ENCODE data around the gene CERS5. TPM values are rescaled to one million over a fixed set of nuclear protein-coding genes. Genes with fewer than 3 reads are reported as not detected.

CERS5 gene
- total RNA-seq, 6 donors from 2014 or later: 21.0 to 40.4 (median 35.8) TPM

DNA sequence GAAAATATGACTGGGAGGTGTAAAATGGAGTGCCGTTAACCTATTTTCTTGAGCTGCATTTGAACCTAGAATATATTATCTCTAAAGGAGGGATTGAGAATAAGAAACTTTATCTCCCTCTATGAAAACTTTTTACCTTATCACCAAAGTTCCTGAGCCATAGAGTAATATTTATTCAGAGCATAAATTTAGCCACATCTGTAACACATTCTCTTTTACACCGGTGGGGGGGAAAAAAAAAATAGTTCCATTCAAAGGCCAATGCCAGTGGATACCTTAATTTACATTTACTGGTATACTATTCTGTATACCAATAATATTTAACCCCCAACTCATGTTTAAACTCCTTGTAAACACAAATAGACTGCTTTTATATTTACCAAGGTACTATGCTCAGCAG is 21.7 kb downstream of the CERS5 start:
- H3K4me3 ChIP-seq: no peak overlapping the region
- peaks cover 0 to 27% (median 5%) of the 10 kb centered on the region in 4 donors for H3K36me3 ChIP-seq
- H3K9me3 ChIP-seq: no peaks in the 10 kb centered on the region
- 75 to 89% methylated on average over 2 of the region's 2 CpGs for WGBS, 2 donors
- no peak for ATAC-seq (ENCODE audit: low FRiP score in 2 of 2)
- no peak for DNase-seq
- H3K27ac ChIP-seq: no peak overlapping the region
- H3K27me3 ChIP-seq: no peaks in the 10 kb centered on the region
- no peak for TF ChIP-seq POLR2AphosphoS5 (IDR thresholded peaks at IDR 0.05)
- TF ChIP-seq, protein P1, sequence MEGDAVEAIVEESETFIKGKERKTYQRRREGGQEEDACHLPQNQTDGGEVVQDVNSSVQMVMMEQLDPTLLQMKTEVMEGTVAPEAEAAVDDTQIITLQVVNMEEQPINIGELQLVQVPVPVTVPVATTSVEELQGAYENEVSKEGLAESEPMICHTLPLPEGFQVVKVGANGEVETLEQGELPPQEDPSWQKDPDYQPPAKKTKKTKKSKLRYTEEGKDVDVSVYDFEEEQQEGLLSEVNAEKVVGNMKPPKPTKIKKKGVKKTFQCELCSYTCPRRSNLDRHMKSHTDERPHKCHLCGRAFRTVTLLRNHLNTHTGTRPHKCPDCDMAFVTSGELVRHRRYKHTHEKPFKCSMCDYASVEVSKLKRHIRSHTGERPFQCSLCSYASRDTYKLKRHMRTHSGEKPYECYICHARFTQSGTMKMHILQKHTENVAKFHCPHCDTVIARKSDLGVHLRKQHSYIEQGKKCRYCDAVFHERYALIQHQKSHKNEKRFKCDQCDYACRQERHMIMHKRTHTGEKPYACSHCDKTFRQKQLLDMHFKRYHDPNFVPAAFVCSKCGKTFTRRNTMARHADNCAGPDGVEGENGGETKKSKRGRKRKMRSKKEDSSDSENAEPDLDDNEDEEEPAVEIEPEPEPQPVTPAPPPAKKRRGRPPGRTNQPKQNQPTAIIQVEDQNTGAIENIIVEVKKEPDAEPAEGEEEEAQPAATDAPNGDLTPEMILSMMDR (IDR thresholded peaks at IDR 0.05): no peak
- no peak for TF ChIP-seq EP300 (IDR thresholded peaks at IDR 0.05)
- TF ChIP-seq POLR2A (IDR thresholded peaks at IDR 0.05): no peak
- H3K4me1 ChIP-seq: peaks cover 0 to 9% (median 1%) of the 10 kb centered on the region in 4 donors

- TF ChIP-seq, protein P1 (IDR thresholded peaks at IDR 0.05): no peak
- TF ChIP-seq POLR2AphosphoS5 (IDR thresholded peaks at IDR 0.05) (no peak), POLR2A (IDR thresholded peaks at IDR 0.05) (no peak), EP300 (IDR thresholded peaks at IDR 0.05) (no peak)
- Histone ChIP-seq H3K4me1 (peaks cover 0 to 9% (median 1%) of the 10 kb centered on the region in 4 donors), H3K4me3 (no peak overlapping the region), H3K27me3 (no peaks in the 10 kb centered on the region), H3K9me3 (no peaks in the 10 kb centered on the region), H3K36me3 (peaks cover 0 to 41% (median 7%) of the 10 kb centered on the region in 4 donors), H3K27ac (peak overlapping the region in 1 of 4 donors; percentile 25)
- ATAC-seq (ENCODE audit: low FRiP score in 2 of 2) (no peak), DNase-seq (no peak)
- 60 to 71% methylated on average over 8 of the region's 8 CpGs for WGBS, 2 donors
Observed at GRCh38 chr12:50142993-50143392, 24.2 kb downstream of the CERS5 start.

GRCh38 chr12:50132505-50133135 is 34.5 kb downstream of the CERS5 start:
- DNase-seq (no peak), ATAC-seq (ENCODE audit: low FRiP score in 2 of 2) (no peak)
- Histone ChIP-seq H3K27me3 (no peaks in the 10 kb centered on the region), H3K4me3 (no peak overlapping the region), H3K9me3 (no peaks in the 10 kb centered on the region), H3K27ac (no peak overlapping the region), H3K4me1 (peaks cover 0 to 3% (median 0%) of the 10 kb centered on the region in 4 donors), H3K36me3 (peaks cover 4 to 94% (median 53%) of the 10 kb centered on the region in 4 donors)
- TF ChIP-seq POLR2A (IDR thresholded peaks at IDR 0.05): no peak
- TF ChIP-seq, protein P1 (IDR thresholded peaks at IDR 0.05): peak in 2 of 6 experiments; percentile 46 to 64
- TF ChIP-seq POLR2AphosphoS5 (IDR thresholded peaks at IDR 0.05): no peak
- WGBS, 2 donors: 75 to 95% methylated on average over 2 of the region's 2 CpGs

DNA sequence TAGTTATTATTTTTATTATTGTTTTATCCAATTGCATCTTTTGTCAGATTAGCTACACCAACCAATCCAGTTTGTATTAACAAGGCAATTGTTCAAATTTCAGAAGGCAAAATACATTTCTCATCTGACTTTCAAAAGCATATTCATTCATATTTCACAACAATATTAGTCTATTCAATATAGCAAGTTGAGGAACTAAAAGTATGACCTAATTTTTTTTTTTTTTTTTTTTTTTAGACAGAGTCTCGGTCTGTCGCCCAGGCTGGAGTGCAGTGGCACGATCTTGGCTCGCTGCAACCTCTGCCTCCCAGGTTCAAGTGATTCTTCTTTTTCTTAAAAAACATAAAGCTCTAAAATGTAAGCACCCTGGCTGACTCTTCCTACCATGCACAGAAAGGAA is 37.9 kb downstream of the CERS5 start:
- peaks cover 4 to 81% (median 45%) of the 10 kb centered on the region in 4 donors for H3K36me3 ChIP-seq
- 64 to 82% methylated on average over 4 of the region's 4 CpGs for WGBS, 2 donors
- ATAC-seq (ENCODE audit: low FRiP score in 2 of 2): no peak

More for the DNA sequence above, 37.9 kb downstream of the CERS5 start:
- DNase-seq: no peak
- H3K9me3 ChIP-seq: no peaks in the 10 kb centered on the region
- H3K27me3 ChIP-seq: no peaks in the 10 kb centered on the region
- no peak overlapping the region for H3K27ac ChIP-seq
- TF ChIP-seq POLR2AphosphoS5 (IDR thresholded peaks at IDR 0.05) (no peak), POLR2A (IDR thresholded peaks at IDR 0.05) (no peak), EP300 (IDR thresholded peaks at IDR 0.05) (no peak)
- TF ChIP-seq, protein P1 (IDR thresholded peaks at IDR 0.05): no peak
- no peak overlapping the region for H3K4me3 ChIP-seq
- peaks cover 4 to 9% (median 7%) of the 10 kb centered on the region in 4 donors for H3K4me1 ChIP-seq
